ENCODE measurements around the gene CPVL.
"Not testable (repeated sequence)": the region's sequence is repeated elsewhere in the genome, so short reads cannot be mapped to it uniquely, and the experiment has no call there.

Gene CPVL

GRCh38 chr7:29100924-29101323 lies 45.4 kb downstream of the CPVL start:
- Mint-ChIP-seq H3K27ac (peak overlapping the region; percentile 33 to 62 (median 55)), H3K27me3 (ENCODE audit: low read depth) (peaks cover 8% of the 10 kb centered on the region), H3K9me3 (no peaks in the 10 kb centered on the region)

GRCh38 chr7:29099896-29100847 lies 46.2 kb downstream of the CPVL start:
- Mint-ChIP-seq H3K4me1 (peaks cover 39% of the 10 kb centered on the region), H3K4me3 (no peak overlapping the region), H3K9me3 (no peaks in the 10 kb centered on the region), H3K36me3 (ENCODE audit: low read depth) (peaks cover 2% of the 10 kb centered on the region), H3K27me3 (ENCODE audit: low read depth) (peaks cover 8% of the 10 kb centered on the region), H3K27ac (peak overlapping the region; percentile 33 to 62 (median 55))
- TF ChIP-seq CTCF (IDR thresholded peaks at IDR 0.05; ENCODE audit: unreplicated experiment in 3 of 3) = no peak

More at GRCh38 chr7:29100924-29101323, 45.4 kb downstream of the CPVL start:
- Mint-ChIP-seq H3K4me3 (no peak overlapping the region), H3K4me1 (peaks cover 32% of the 10 kb centered on the region), H3K36me3 (ENCODE audit: low read depth) (no peaks in the 10 kb centered on the region)
- no peak for TF ChIP-seq CTCF (IDR thresholded peaks at IDR 0.05; ENCODE audit: unreplicated experiment in 3 of 3)

DNA sequence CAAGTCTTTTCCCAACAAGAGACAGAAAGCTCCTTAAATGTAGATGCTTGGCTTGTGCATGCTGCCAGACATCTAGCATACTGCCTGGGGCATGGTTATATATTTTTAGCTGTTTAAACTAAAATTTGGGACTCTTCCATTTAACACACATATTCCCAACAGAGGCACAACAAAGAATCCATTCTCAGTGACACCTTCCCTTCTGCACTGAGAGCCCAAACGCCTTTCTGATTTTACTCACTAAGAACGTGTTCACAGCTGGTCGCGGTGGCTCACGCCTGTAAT lies 49.9 kb downstream of the CPVL start:
- no peak overlapping the region for H3K4me3 Mint-ChIP-seq
- no peak for TF ChIP-seq CTCF (IDR thresholded peaks at IDR 0.05; ENCODE audit: unreplicated experiment in 3 of 3)
- peaks cover 3% of the 10 kb centered on the region for H3K36me3 Mint-ChIP-seq (ENCODE audit: low read depth)
- peak overlapping the region; percentile 42 to 60 (median 48) for H3K27ac Mint-ChIP-seq
- no peaks in the 10 kb centered on the region for H3K9me3 Mint-ChIP-seq
- peaks cover 47% of the 10 kb centered on the region for H3K4me1 Mint-ChIP-seq
- no peaks in the 10 kb centered on the region for H3K27me3 Mint-ChIP-seq (ENCODE audit: low read depth)

GRCh38 chr7:29095631-29096445 lies 50.5 kb downstream of the CPVL start:
- peaks cover 50% of the 10 kb centered on the region for H3K4me1 Mint-ChIP-seq
- TF ChIP-seq CTCF (IDR thresholded peaks at IDR 0.05; ENCODE audit: unreplicated experiment in 3 of 3) = no peak
- H3K4me3 Mint-ChIP-seq = no peak overlapping the region
- no peaks in the 10 kb centered on the region for H3K27me3 Mint-ChIP-seq (ENCODE audit: low read depth)
- peak overlapping the region; percentile 42 to 60 (median 48) for H3K27ac Mint-ChIP-seq
- no peaks in the 10 kb centered on the region for H3K9me3 Mint-ChIP-seq
- peaks cover 3% of the 10 kb centered on the region for H3K36me3 Mint-ChIP-seq (ENCODE audit: low read depth)

DNA sequence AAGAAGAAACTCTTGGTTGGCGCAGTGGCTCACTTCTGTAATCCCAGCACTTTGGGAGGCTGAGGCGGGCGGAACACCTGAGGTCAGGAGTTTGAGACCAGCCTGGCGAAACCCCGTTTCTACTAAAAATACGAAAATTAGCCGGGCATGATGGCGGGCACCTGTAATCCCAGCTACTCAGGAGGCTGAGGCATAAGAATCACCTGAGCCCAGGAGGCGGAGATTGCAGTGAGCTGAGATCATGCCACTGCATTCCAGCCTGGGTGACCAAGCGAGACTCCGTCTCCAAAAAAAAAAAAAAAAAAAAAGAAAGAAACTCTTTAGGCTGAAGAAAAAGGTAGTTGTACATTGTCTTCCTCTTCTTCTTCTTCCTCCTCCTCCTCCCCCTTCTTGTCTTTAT lies 53.2 kb downstream of the CPVL start:
- not testable (repeated sequence) for H3K27me3 Mint-ChIP-seq (ENCODE audit: low read depth); H3K36me3 Mint-ChIP-seq (ENCODE audit: low read depth); H3K4me3 Mint-ChIP-seq; H3K9me3 Mint-ChIP-seq
- H3K4me1 Mint-ChIP-seq = peaks cover 50% of the 10 kb centered on the region
- H3K27ac Mint-ChIP-seq = peak overlapping the region; percentile 96 to 100 (median 99)

GRCh38 chr7:29091715-29092114 lies 54.6 kb downstream of the CPVL start:
- Mint-ChIP-seq H3K9me3 (no peaks in the 10 kb centered on the region), H3K36me3 (ENCODE audit: low read depth) (peaks cover 3% of the 10 kb centered on the region), H3K27ac (peak overlapping the region; percentile 96 to 100 (median 99)), H3K27me3 (ENCODE audit: low read depth) (no peaks in the 10 kb centered on the region), H3K4me1 (peaks cover 61% of the 10 kb centered on the region), H3K4me3 (peak overlapping the region; percentile 54 to 84 (median 64))
- peak in 1 of 3 experiments; percentile 28 for TF ChIP-seq CTCF (IDR thresholded peaks at IDR 0.05; ENCODE audit: unreplicated experiment in 3 of 3)

Measured in nephron (organoid).